Liver (tissue), 3 donors: ENCODE data around the gene CNOT10.

ENCODE experiments used
- CTCF ChIP-seq: fragments of 150-350 bp; IDR thresholded peaks from 2 replicates; pipeline ENCODE4 v1.5.1; 2017; ENCODE audit warnings: improper control_type of control experiment, low read depth, low read length; ENCODE audit not compliant: missing input control
- JUND ChIP-seq, 2 donors: IDR thresholded peaks; 2 replicates each; pipeline ENCODE4 v1.6.1; 2016; ENCODE audit warnings: antibody characterized with exemption in 2 of 2
- RAD21 ChIP-seq, 2 donors: IDR thresholded peaks; 2 replicates each; pipeline ENCODE4 v1.6.1; 2016; ENCODE audit warnings: antibody characterized with exemption in 2 of 2, mild to moderate bottlenecking in 2 of 2
- RXRA ChIP-seq, 2 donors: IDR thresholded peaks; 2 replicates each; pipeline ENCODE4 v1.6.1; 2017 to 2018; ENCODE audit warnings: antibody characterized with exemption in 2 of 2, mild to moderate bottlenecking in 1 of 2
- YY1 ChIP-seq: IDR thresholded peaks from 2 replicates; pipeline ENCODE4 v1.6.1; 2016; ENCODE audit warnings: antibody characterized with exemption, mild to moderate bottlenecking
- donor health status: healthy.
- donor health status: healthy.

GRCh38 chr3:32719931-32720330, 34.9 kb downstream of the CNOT10 start:
- TF ChIP-seq CTCF: no peak
- TF ChIP-seq YY1: no peak
- TF ChIP-seq RAD21 (IDR thresholded peaks at IDR 0.05): no peak
- no peak for TF ChIP-seq JUND (IDR thresholded peaks at IDR 0.05)
- TF ChIP-seq RXRA (IDR thresholded peaks at IDR 0.05): no peak
